Activated CD4-positive, alpha-beta T cell treated with anti-CD3 and anti-CD28 coated beads, Interleukin-2, Interleukin-4, amounts not matched to agents 100 ng/mL and 50 ng/mL, durations not matched to agents 16 hours and 8 hours (primary cell): ENCODE results near the gene NPDC1.
A peak's percentile ranks its signal among the peaks of the same experiment; 100 is the strongest.

Experiments
- DNase-seq: peaks from one replicate; pipeline ENCODE4 v3.0.0-alpha.2; 2020; ENCODE audit warnings: low spot score

NPDC1 gene

GRCh38 chr9:137025517-137025966, 20.4 kb downstream of the NPDC1 start:
- DNase-seq = no peak

- DNase-seq = no peak
These were observed 22.4 kb downstream of the NPDC1 start for GRCh38 chr9:137023583-137023991.

GRCh38 chr9:137023157-137023556, 22.8 kb downstream of the NPDC1 start:
- no peak for DNase-seq

- DNase-seq = no peak
These were observed 23.3 kb downstream of the NPDC1 start for GRCh38 chr9:137022662-137023008.

GRCh38 chr9:137021979-137022661, 23.9 kb downstream of the NPDC1 start:
- peak; percentile 80 for DNase-seq

- DNase-seq = no peak
These were observed 24.4 kb downstream of the NPDC1 start for GRCh38 chr9:137021568-137021978.

- DNase-seq = no peak
These were observed 25.0 kb downstream of the NPDC1 start for GRCh38 chr9:137020771-137021567.

GRCh38 chr9:137019891-137020683, 25.9 kb downstream of the NPDC1 start:
- DNase-seq = no peak

- no peak for DNase-seq
These were observed 27.0 kb downstream of the NPDC1 start for GRCh38 chr9:137018761-137019559.

GRCh38 chr9:137017791-137018497, 28.0 kb downstream of the NPDC1 start:
- no peak for DNase-seq

- DNase-seq = no peak
These were observed 28.9 kb downstream of the NPDC1 start for GRCh38 chr9:137017071-137017470.

GRCh38 chr9:137016436-137016835, 29.5 kb downstream of the NPDC1 start:
- no peak for DNase-seq

GRCh38 chr9:137015976-137016375, 30.0 kb downstream of the NPDC1 start:
- no peak for DNase-seq

GRCh38 chr9:137015540-137015930, 30.4 kb downstream of the NPDC1 start:
- no peak for DNase-seq

GRCh38 chr9:137014776-137015539, 31.0 kb downstream of the NPDC1 start:
- DNase-seq = no peak

- no peak for DNase-seq
These were observed 31.8 kb downstream of the NPDC1 start for GRCh38 chr9:137014166-137014565.

- DNase-seq = no peak
These were observed 32.4 kb downstream of the NPDC1 start for GRCh38 chr9:137013571-137013940.

- DNase-seq = no peak
These were observed 33.0 kb downstream of the NPDC1 start for GRCh38 chr9:137012694-137013570.

GRCh38 chr9:137011907-137012675, 33.9 kb downstream of the NPDC1 start:
- DNase-seq = no peak
